IMR-90 (cell line): ENCODE results near the gene PATJ. TPM values are rescaled to one million over a fixed set of nuclear protein-coding genes. Genes with fewer than 3 reads are reported as not detected.

Experiments
- ATAC-seq: fragments of 200-7000 bp; cut with Tn5 transposase; 2 replicates; pipeline ENCODE4 v1.9.1; 2020; ENCODE audit warnings: low read depth, mild to moderate bottlenecking, moderate library complexity
- BruUV-seq: library from RNA; stranded (reverse); fragments of 400-500 nt; replicated peaks from 2 replicates; lab custom pipeline; 2021; lab: Mats Ljungman, UMichigan
- CTCF ChIA-PET: fragments of 300-600 bp; formaldehyde crosslinking; extraction: SDS; loops from one replicate; lab custom pipeline; 2021; ENCODE audit warnings: antibody characterized with exemption; lab: Yijun Ruan, JAX
- POLR2A ChIA-PET: fragments of 300-600 bp; sonication (Branson Sonifier 250); formaldehyde crosslinking; loops from one replicate; lab custom pipeline; 2022; ENCODE audit warnings: antibody characterized with exemption; ENCODE audit not compliant: unreplicated experiment; lab: Charles Lee
- DNase-seq: peaks from one replicate; pipeline ENCODE4 v3.0.0; 2013
- H2AFZ ChIP-seq: replicated peaks from 2 replicates; pipeline ENCODE3; 2013; ENCODE audit warnings: low read length, mild to moderate bottlenecking; ENCODE audit not compliant: poor library complexity
- H2AK5ac ChIP-seq: 2 replicates; pipeline ENCODE4 v1.6.1; 2013; ENCODE audit warnings: low read depth, low read length, inconsistent platforms
- H2AK9ac ChIP-seq: replicated peaks from 2 replicates; pipeline ENCODE3; 2013; ENCODE audit warnings: mild to moderate bottlenecking, low read depth, low read length, moderate library complexity; ENCODE audit not compliant: poor library complexity
- H2BK120ac ChIP-seq: 2 replicates; pipeline ENCODE4 v1.6.1; 2013; ENCODE audit warnings: low read depth, low read length, inconsistent platforms
- H2BK15ac ChIP-seq: 3 replicates; pipeline ENCODE4 v1.6.1; 2013; ENCODE audit warnings: low read depth, low read length, inconsistent platforms
- H2BK20ac ChIP-seq: 2 replicates; pipeline ENCODE4 v1.6.1; 2013; ENCODE audit warnings: low read depth, mild to moderate bottlenecking, inconsistent platforms, low read length, moderate library complexity
- H2BK5ac ChIP-seq: 2 replicates; pipeline ENCODE4 v1.6.1; 2013; ENCODE audit warnings: mild to moderate bottlenecking, low read depth, low read length, inconsistent platforms; ENCODE audit not compliant: poor library complexity, severe bottlenecking
- H3K14ac ChIP-seq: replicated peaks from 2 replicates; pipeline ENCODE4 v1.6.1; 2013; ENCODE audit warnings: low read depth, low read length, inconsistent platforms
- H3K18ac ChIP-seq: 2 replicates; pipeline ENCODE4 v1.6.1; 2013; ENCODE audit warnings: low read depth, low read length, control low read depth
- H3K23ac ChIP-seq: 2 replicates; pipeline ENCODE4 v1.6.1; 2013; ENCODE audit warnings: low read depth, low read length, inconsistent platforms
- H3K27ac ChIP-seq: 2 replicates; pipeline ENCODE4 v1.5.1; 2013; ENCODE audit warnings: mild to moderate bottlenecking, control low read depth, low read length; ENCODE audit not compliant: insufficient read depth
- H3K27me3 ChIP-seq: 2 replicates; pipeline ENCODE4 v1.6.1; 2013; ENCODE audit warnings: low read length; ENCODE audit not compliant: control insufficient read depth, insufficient read depth
- H3K36me3 ChIP-seq: 2 replicates; pipeline ENCODE4 v1.6.1; 2013; ENCODE audit warnings: low read length, mixed read lengths; ENCODE audit not compliant: control insufficient read depth, insufficient read depth
- H3K4ac ChIP-seq: 2 replicates; pipeline ENCODE4 v1.6.1; 2013; ENCODE audit warnings: low read depth, low read length, inconsistent platforms
- H3K4me1 ChIP-seq: 2 replicates; pipeline ENCODE4 v1.6.1; 2013; ENCODE audit warnings: low read length, mixed read lengths; ENCODE audit not compliant: control insufficient read depth, insufficient read depth
- H3K4me2 ChIP-seq: 2 replicates; pipeline ENCODE4 v1.6.1; 2013; ENCODE audit warnings: low read depth, mild to moderate bottlenecking, control low read depth, low read length, moderate library complexity
- H3K4me3 ChIP-seq: 2 replicates; pipeline ENCODE4 v1.5.1; 2013; ENCODE audit warnings: low read depth, mild to moderate bottlenecking, control low read depth, low read length, moderate library complexity; ENCODE audit not compliant: insufficient read depth
- H3K56ac ChIP-seq: 2 replicates; pipeline ENCODE4 v1.6.1; 2013; ENCODE audit warnings: low read length, inconsistent platforms; ENCODE audit not compliant: insufficient read depth; ENCODE audit errors: extremely low read depth
- H3K79me1 ChIP-seq, 2 experiments: 2 replicates each; pipeline ENCODE4 v1.6.1; 2013; ENCODE audit warnings: low read length in 2 of 2, inconsistent platforms in 1 of 2, low read depth in 1 of 2
- H3K9ac ChIP-seq: 2 replicates; pipeline ENCODE4 v1.6.1; 2013; ENCODE audit warnings: low read depth, low read length, control low read depth
- H3K9me1 ChIP-seq: 2 replicates; pipeline ENCODE4 v1.6.1; 2013; ENCODE audit warnings: low read length, inconsistent platforms; ENCODE audit not compliant: insufficient read depth
- H3K9me3 ChIP-seq: 2 replicates; pipeline ENCODE4 v1.6.1; 2013; ENCODE audit warnings: low read length; ENCODE audit not compliant: control insufficient read depth, insufficient read depth
- H4K20me1 ChIP-seq: 2 replicates; pipeline ENCODE4 v1.6.1; 2013; ENCODE audit warnings: low read length, inconsistent platforms; ENCODE audit not compliant: insufficient read depth
- H4K5ac ChIP-seq: 2 replicates; pipeline ENCODE4 v1.6.1; 2013; ENCODE audit warnings: mild to moderate bottlenecking, low read depth, low read length, control low read depth
- H4K8ac ChIP-seq, 2 experiments: 2 replicates each; pipeline ENCODE4 v1.6.1; 2013; ENCODE audit warnings: low read depth in 2 of 2, low read length in 2 of 2, control low read depth in 1 of 2, inconsistent platforms in 1 of 2
- H4K91ac ChIP-seq: 2 replicates; pipeline ENCODE4 v1.6.1; 2013; ENCODE audit warnings: low read depth, low read length, inconsistent platforms; ENCODE audit not compliant: insufficient read depth
- CEBPB ChIP-seq: IDR thresholded peaks from 2 replicates; pipeline ENCODE4 v1.6.1; 2012; ENCODE audit warnings: low read depth, low read length, improper control_type of control experiment
- CHD1 ChIP-seq: IDR thresholded peaks from 2 replicates; pipeline ENCODE4 v1.6.1; 2012; ENCODE audit warnings: low read depth, low read length, improper control_type of control experiment
- CTCF ChIP-seq: conservative IDR thresholded peaks from 2 replicates; pipeline ENCODE4 v1.5.1; 2012; ENCODE audit warnings: mild to moderate bottlenecking, low read depth, low read length, improper control_type of control experiment
- FOS ChIP-seq: fragments of 150-350 bp; IDR thresholded peaks from 2 replicates; pipeline ENCODE4 v1.6.1; 2016; ENCODE audit warnings: low read depth, low read length
- MAFK ChIP-seq: IDR thresholded peaks from 2 replicates; pipeline ENCODE4 v1.6.1; 2012; ENCODE audit warnings: low read depth, low read length, improper control_type of control experiment
- MAZ ChIP-seq: IDR thresholded peaks from 2 replicates; pipeline ENCODE4 v1.6.1; 2012; ENCODE audit warnings: low read depth, mild to moderate bottlenecking, low read length, improper control_type of control experiment, moderate library complexity, borderline replicate concordance
- NFE2L2 ChIP-seq: fragments of 150-350 bp; IDR thresholded peaks from 2 replicates; pipeline ENCODE4 v1.6.1; 2016; ENCODE audit warnings: low read depth, mild to moderate bottlenecking, low read length
- RAD21 ChIP-seq: IDR thresholded peaks from 2 replicates; pipeline ENCODE4 v1.6.1; 2012; ENCODE audit warnings: low read length, improper control_type of control experiment
- RFX5 ChIP-seq: IDR thresholded peaks from 2 replicates; pipeline ENCODE4 v1.8.0; 2012; ENCODE audit warnings: low read depth, mild to moderate bottlenecking, low read length, moderate library complexity
- SMC3 ChIP-seq: fragments of 150-350 bp; IDR thresholded peaks from 2 replicates; pipeline ENCODE4 v1.6.1; 2016; ENCODE audit warnings: low read depth, mild to moderate bottlenecking, antibody characterized with exemption, low read length, moderate library complexity
- USF2 ChIP-seq: fragments of 150-350 bp; IDR thresholded peaks from 2 replicates; pipeline ENCODE4 v1.6.1; 2017; ENCODE audit warnings: mild to moderate bottlenecking, antibody characterized with exemption, low read length, low read depth
- WGBS, 2 experiments: methylation state at CpG; one replicate each; pipeline versions ENCODE4 v1.1.5 to v1.1.7; 2013; ENCODE audit warnings: missing lambda C conversion rate in 2 of 2; ENCODE audit not compliant: insufficient read length in 1 of 2; ENCODE audit errors: extremely low coverage in 2 of 2; 5-methylcytosine and 5-hydroxymethylcytosine counted together
- dilution Hi-C: fragments of 300-500 bp; cut with HindIII; formaldehyde crosslinking; loops from one replicate; pipeline ENCODE4 v1.14.3; 2018; ENCODE audit warnings: low sequenced_read_pairs; ENCODE audit not compliant: unreplicated experiment
- in situ Hi-C: fragments of 300-500 bp; cut with MboI; formaldehyde crosslinking; loops from 3 replicates; pipeline ENCODE4 v1.14.3; 2019; ENCODE audit warnings: low sequenced_read_pairs, inconsistent platforms, mixed read lengths
- intact Hi-C: fragments of 100-400 bp; cut with micrococcal nuclease; formaldehyde crosslinking; loops from 2 replicates; pipeline ENCODE4 v1.10.0; 2022
- polyA plus RNA-seq, 3 experiments: library from polyadenylated mRNA; depleted of rRNA; stranded (reverse); fragments of >200 nt; gene quantifications; 2 replicates each; pipeline ENCODE4 v1.2.3, GENCODE V29; 2012; ENCODE audit warnings: low replicate concordance in 1 of 3
- total RNA-seq: library from RNA; depleted of rRNA; stranded (reverse); fragments of >200 nt; gene quantifications from 2 replicates; pipeline ENCODE4 v1.2.3, GENCODE V29; 2012

Gene PATJ
- total and polyA plus RNA-seq, 2 of the 4 experiments (the other 2 are of a cell fraction), result 2.0 to 3.4 TPM

- Histone ChIP-seq H3K9me3 (no peaks in the 10 kb centered on the region), H2BK5ac (no peak overlapping the region), H2AFZ (no peak overlapping the region), H3K9ac (no peak overlapping the region), H2BK15ac (no peak overlapping the region), H2AK9ac (no peak overlapping the region), H3K4ac (no peak overlapping the region), H3K18ac (no peak overlapping the region), H3K4me1 (no peaks in the 10 kb centered on the region), H3K27me3 (no peaks in the 10 kb centered on the region), H3K4me2 (no peak overlapping the region), H4K20me1 (no peaks in the 10 kb centered on the region), H4K8ac (no peak overlapping the region), H2AK5ac (no peak overlapping the region), H3K79me1 (no peaks in the 10 kb centered on the region), H2BK20ac (no peak overlapping the region), H2BK120ac (no peak overlapping the region), H3K9me1 (no peaks in the 10 kb centered on the region), H3K4me3 (no peak overlapping the region), H4K91ac (no peak overlapping the region), H3K56ac (no peak overlapping the region), H4K5ac (no peak overlapping the region), H3K23ac (no peak overlapping the region), H3K14ac (no peak overlapping the region), H3K36me3 (no peaks in the 10 kb centered on the region), H3K27ac (no peak overlapping the region)
- no CpG with 5 or more reads among the region's 3 CpGs for WGBS, 2 experiments
- CTCF ChIA-PET, result no interaction called here
- dilution Hi-C loops, result no loop called here
- no peak for DNase-seq
- POLR2A ChIA-PET, result no interaction called here
- intact Hi-C loops, result no loop called here
- in situ Hi-C loops, result no loop called here
- TF ChIP-seq MAZ (no peak), RAD21 (no peak), FOS (no peak), NFE2L2 (no peak), CEBPB (no peak), CHD1 (no peak), USF2 (no peak), RFX5 (no peak), CTCF (no peak), MAFK (no peak), SMC3 (no peak)
- ATAC-seq, result no peak
- BruUV-seq, result no TSS peak
Measured at GRCh38 chr1:61953790-61954150, 211.5 kb downstream of the PATJ start.
